ENCODE measurements around the gene DENND1A. TPM values are rescaled to one million over a fixed set of nuclear protein-coding genes. Genes with fewer than 3 reads are reported as not detected.
"Not testable (repeated sequence)": the region's sequence is repeated elsewhere in the genome, so short reads cannot be mapped to it uniquely, and the experiment has no call there.

The DENND1A gene, protein sequence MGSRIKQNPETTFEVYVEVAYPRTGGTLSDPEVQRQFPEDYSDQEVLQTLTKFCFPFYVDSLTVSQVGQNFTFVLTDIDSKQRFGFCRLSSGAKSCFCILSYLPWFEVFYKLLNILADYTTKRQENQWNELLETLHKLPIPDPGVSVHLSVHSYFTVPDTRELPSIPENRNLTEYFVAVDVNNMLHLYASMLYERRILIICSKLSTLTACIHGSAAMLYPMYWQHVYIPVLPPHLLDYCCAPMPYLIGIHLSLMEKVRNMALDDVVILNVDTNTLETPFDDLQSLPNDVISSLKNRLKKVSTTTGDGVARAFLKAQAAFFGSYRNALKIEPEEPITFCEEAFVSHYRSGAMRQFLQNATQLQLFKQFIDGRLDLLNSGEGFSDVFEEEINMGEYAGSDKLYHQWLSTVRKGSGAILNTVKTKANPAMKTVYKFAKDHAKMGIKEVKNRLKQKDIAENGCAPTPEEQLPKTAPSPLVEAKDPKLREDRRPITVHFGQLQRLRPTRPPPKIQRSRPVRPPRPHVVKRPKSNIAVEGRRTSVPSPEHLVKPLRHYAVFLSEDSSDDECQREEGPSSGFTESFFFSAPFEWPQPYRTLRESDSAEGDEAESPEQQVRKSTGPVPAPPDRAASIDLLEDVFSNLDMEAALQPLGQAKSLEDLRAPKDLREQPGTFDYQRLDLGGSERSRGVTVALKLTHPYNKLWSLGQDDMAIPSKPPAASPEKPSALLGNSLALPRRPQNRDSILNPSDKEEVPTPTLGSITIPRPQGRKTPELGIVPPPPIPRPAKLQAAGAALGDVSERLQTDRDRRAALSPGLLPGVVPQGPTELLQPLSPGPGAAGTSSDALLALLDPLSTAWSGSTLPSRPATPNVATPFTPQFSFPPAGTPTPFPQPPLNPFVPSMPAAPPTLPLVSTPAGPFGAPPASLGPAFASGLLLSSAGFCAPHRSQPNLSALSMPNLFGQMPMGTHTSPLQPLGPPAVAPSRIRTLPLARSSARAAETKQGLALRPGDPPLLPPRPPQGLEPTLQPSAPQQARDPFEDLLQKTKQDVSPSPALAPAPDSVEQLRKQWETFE
- total RNA-seq (10 to 100 TPM; 14.2 TPM), polyA plus RNA-seq (1 to 10 TPM; 1.4 to 5.6 TPM)

DNA sequence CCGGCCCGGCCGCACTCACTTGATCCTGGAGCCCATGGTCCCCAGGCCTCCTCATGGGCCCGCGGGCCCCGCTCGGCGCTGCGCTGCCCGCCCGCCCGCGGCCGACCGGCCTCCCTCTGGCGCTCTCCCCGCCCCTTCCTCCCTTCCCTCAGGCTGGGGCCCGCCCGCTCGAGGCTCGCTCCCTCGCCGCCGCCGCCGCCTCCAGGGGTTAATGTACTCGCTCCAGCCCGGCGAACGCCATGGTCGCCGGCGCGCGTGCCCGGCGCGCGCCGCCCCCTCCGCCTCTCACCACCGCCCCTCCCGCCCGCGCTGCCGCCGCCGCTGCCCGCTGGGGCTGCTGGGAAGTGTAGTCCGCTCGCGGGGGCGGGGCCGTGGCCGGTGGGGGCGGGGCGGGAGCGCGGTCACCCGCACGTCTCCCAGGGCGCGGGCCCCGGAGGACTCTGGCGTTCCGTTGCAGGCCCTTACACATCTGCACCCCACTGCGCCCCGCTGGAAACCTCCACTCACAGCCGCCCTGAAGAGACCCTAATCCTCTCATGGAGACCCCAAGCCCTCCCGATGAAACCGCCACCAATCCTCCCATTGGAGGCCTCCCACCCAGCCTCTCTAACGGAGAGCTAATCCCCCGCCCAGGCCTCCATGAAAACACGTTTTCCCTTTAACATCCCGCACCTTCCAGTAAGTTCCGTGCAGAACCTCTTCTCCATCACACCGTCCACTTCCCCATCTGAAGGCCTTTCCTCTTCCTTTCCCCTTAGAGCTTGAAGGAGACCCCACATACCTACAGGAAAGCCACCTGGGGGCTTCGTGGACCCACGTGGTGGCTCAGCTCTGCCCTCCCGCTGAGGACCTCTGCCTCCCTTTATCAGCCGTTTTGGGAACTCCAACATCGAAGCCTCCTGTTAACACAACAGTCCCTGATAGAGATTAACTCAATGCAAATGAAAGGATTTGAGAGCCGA, at the start of gene DENND1A:
DENND1A (minus strand) TSS at position 257 of the 962 bp plus-strand sequence; CDS start at position 36, 221 bp downstream.
- peak within 1 kb of the TSS; percentile 87 to 97 (median 92) for H3K4me3 Mint-ChIP-seq
- CTCF ChIA-PET (ENCODE audit: partially characterized antibody) = no interaction called here
- POLR2A ChIA-PET (ENCODE audit: partially characterized antibody) = no interaction called here
- no peaks in the 10 kb centered on the region for H3K9me3 ChIP-seq (ENCODE audit: control insufficient read depth in 1 of 2, low read length in 2 of 2)
- no peaks in the 10 kb centered on the region for H3K27me3 ChIP-seq (ENCODE audit: insufficient read depth, low read length)
- H3K27me3 Mint-ChIP-seq = peaks cover 0 to 2% of the 10 kb centered on the region in 2 donors
- H3K4me3 ChIP-seq (ENCODE audit: low read length in 2 of 2) = peak within 1 kb of the TSS; percentile 21 to 63
- intact Hi-C loops (cut with micrococcal nuclease) = loop anchor here (10.0 kb wide), 1 partner anchor 1315 kb away; the partner anchor contains the start of gene HSPA5
- peak; percentile 80 to 85 (median 84) for DNase-seq
- peaks cover 0 to 2% (median 0%) of the 10 kb centered on the region in 8 donors for H3K9me3 Mint-ChIP-seq
- H3K27ac ChIP-seq (ENCODE audit: low read depth, low read length) = peak within 1 kb of the TSS; percentile 35
- H3K4me1 ChIP-seq (ENCODE audit: insufficient read depth, low read length) = peaks cover 25% of the 10 kb centered on the region
- H3K36me3 ChIP-seq (ENCODE audit: insufficient read depth, low read length) = no peaks in the 10 kb centered on the region
- peak within 1 kb of the TSS; percentile 82 to 92 (median 88) for H3K27ac Mint-ChIP-seq
- peaks cover 25 to 32% (median 30%) of the 10 kb centered on the region in 4 donors for H3K4me1 Mint-ChIP-seq
- peaks cover 0 to 5% of the 10 kb centered on the region in 2 donors for H3K36me3 Mint-ChIP-seq

DNA sequence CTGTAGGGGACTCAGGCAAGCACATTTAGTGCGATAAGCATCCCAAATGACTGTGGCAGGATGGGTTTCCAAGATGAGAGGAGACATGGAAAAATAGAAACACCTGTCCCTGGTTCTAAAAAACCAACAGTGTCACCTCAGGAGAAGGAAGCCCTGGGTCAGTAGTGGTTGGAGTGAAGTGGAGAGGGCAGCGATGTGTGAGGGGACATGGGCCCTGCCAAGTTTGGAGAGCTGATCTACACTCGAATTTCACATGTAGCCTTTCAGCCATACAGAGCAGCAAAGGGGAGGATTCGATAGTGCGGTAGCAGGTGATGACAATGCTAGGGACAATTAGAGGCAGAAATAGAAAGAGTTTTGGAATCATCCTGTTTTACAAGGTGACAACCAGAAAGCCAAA, 49.1 kb upstream of the DENND1A start:
- Histone ChIP-seq H3K4me3 (ENCODE audit: low read length in 2 of 2) (no peak overlapping the region), H3K4me1 (ENCODE audit: insufficient read depth, low read length) (no peaks in the 10 kb centered on the region), H3K36me3 (ENCODE audit: insufficient read depth, low read length) (no peaks in the 10 kb centered on the region), H3K27me3 (ENCODE audit: insufficient read depth, low read length) (no peaks in the 10 kb centered on the region), H3K9me3 (ENCODE audit: control insufficient read depth in 1 of 2, low read length in 2 of 2) (no peaks in the 10 kb centered on the region), H3K27ac (ENCODE audit: low read depth, low read length) (no peak overlapping the region)
- Mint-ChIP-seq H3K9me3 (peaks cover 0 to 2% (median 0%) of the 10 kb centered on the region in 8 donors), H3K4me1 (no peaks in the 10 kb centered on the region), H3K27me3 (peaks cover 13 to 20% of the 10 kb centered on the region in 2 donors), H3K27ac (no peak overlapping the region), H3K4me3 (no peak overlapping the region), H3K36me3 (no peaks in the 10 kb centered on the region)
- DNase-seq = no peak
- ChIA-PET CTCF (ENCODE audit: partially characterized antibody) (no interaction called here), POLR2A (ENCODE audit: partially characterized antibody) (no interaction called here)
- intact Hi-C loops (cut with micrococcal nuclease) = no loop called here

DNA sequence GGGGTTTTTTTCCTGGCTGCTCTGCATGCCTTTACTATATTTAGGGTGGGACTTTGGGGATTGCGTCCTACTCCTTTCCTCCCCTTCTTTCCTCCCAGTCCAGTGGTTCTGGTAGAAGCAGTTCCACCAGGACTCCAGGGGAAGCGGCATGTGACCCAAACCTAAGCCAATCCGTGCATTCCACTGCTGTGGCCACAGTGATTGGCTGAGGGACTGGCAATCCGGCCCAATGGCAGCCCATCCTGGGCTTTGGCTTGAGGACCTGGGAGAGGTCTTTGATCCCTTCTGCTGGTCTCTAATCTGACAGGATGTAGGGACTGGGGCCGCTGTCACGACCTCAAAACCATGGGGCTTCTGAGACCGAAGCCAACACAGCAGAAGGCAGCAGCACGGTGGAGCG, 46.7 kb upstream of the DENND1A start:
- intact Hi-C loops (cut with micrococcal nuclease); H3K4me3 Mint-ChIP-seq; H3K9me3 ChIP-seq (ENCODE audit: control insufficient read depth in 1 of 2, low read length in 2 of 2); H3K36me3 ChIP-seq (ENCODE audit: insufficient read depth, low read length); POLR2A ChIA-PET (ENCODE audit: partially characterized antibody); H3K36me3 Mint-ChIP-seq; H3K4me1 Mint-ChIP-seq; DNase-seq; H3K4me1 ChIP-seq (ENCODE audit: insufficient read depth, low read length); H3K4me3 ChIP-seq (ENCODE audit: low read length in 2 of 2); H3K27me3 ChIP-seq (ENCODE audit: insufficient read depth, low read length); CTCF ChIA-PET (ENCODE audit: partially characterized antibody); H3K27ac Mint-ChIP-seq; H3K27ac ChIP-seq (ENCODE audit: low read depth, low read length); H3K9me3 Mint-ChIP-seq: not testable (repeated sequence)
- H3K27me3 Mint-ChIP-seq = peaks cover 13 to 18% of the 10 kb centered on the region in 2 donors

DNA sequence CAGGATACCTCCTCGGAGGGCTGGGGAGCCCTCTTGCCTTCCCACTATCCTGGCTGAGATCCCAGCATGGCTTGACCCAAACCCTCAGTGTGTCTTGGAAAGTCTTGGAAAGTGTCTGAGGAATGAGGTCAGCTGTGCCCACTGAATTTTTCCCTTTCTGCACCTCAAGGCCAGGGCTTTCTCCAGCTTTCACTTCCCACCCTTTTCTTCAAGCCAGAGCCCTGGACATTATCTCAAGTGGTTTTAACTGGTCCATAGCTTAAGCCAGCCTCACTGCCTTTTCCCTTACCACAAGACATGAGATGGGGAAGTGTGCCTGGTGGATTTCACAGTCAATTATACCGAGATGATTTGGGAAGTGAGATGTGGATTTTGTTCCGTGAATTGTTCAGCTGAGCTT, 45.9 kb upstream of the DENND1A start:
- POLR2A ChIA-PET (ENCODE audit: partially characterized antibody) = no interaction called here
- no peak overlapping the region for H3K4me3 ChIP-seq (ENCODE audit: low read length in 2 of 2)
- no peak overlapping the region for H3K4me3 Mint-ChIP-seq
- no peaks in the 10 kb centered on the region for H3K4me1 ChIP-seq (ENCODE audit: insufficient read depth, low read length)
- CTCF ChIA-PET (ENCODE audit: partially characterized antibody) = no interaction called here
- peaks cover 13 to 15% of the 10 kb centered on the region in 2 donors for H3K27me3 Mint-ChIP-seq
- H3K27ac Mint-ChIP-seq = no peak overlapping the region
- no peak for DNase-seq
- no peaks in the 10 kb centered on the region for H3K36me3 ChIP-seq (ENCODE audit: insufficient read depth, low read length)
- no peak overlapping the region for H3K27ac ChIP-seq (ENCODE audit: low read depth, low read length)
- H3K9me3 ChIP-seq (ENCODE audit: control insufficient read depth in 1 of 2, low read length in 2 of 2) = no peaks in the 10 kb centered on the region
- H3K9me3 Mint-ChIP-seq = peaks cover 0 to 2% (median 0%) of the 10 kb centered on the region in 8 donors
- H3K36me3 Mint-ChIP-seq = no peaks in the 10 kb centered on the region
- no peaks in the 10 kb centered on the region for H3K4me1 Mint-ChIP-seq
- no peaks in the 10 kb centered on the region for H3K27me3 ChIP-seq (ENCODE audit: insufficient read depth, low read length)
- intact Hi-C loops (cut with micrococcal nuclease) = no loop called here

DNA sequence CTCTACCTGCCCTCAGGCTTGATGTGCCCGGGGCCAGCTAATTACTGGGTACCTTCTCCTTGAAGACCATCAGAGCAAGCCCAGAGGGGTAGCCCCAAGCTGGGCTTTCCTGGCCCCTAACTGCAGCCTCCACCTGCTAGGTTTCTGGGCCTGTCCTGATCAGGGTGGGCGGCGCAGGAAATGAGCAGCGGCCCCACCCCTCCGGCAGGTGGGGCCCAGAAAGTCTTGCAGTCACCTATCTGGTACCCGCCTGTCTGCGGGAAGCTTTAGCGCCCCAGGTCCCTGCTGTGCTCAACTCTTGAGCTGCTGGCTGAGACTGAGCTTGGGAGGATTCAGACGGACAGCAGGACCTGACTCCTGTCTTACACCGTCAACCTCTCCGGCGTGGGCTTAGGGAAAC, 44.5 kb upstream of the DENND1A start:
- intact Hi-C loops (cut with micrococcal nuclease) = no loop called here
- Mint-ChIP-seq H3K27ac (no peak overlapping the region), H3K4me3 (no peak overlapping the region), H3K4me1 (no peaks in the 10 kb centered on the region), H3K36me3 (no peaks in the 10 kb centered on the region), H3K27me3 (peaks cover 9 to 16% of the 10 kb centered on the region in 2 donors), H3K9me3 (peaks cover 0 to 2% (median 0%) of the 10 kb centered on the region in 8 donors)
- no peaks in the 10 kb centered on the region for H3K27me3 ChIP-seq (ENCODE audit: insufficient read depth, low read length)
- no peaks in the 10 kb centered on the region for H3K36me3 ChIP-seq (ENCODE audit: insufficient read depth, low read length)
- no peak for DNase-seq
- ChIA-PET CTCF (ENCODE audit: partially characterized antibody) (interaction anchor here (0.7 kb wide), 1 partner anchor 152 kb away, joined by 3 read pairs; no protein-coding TSS in a partner anchor), POLR2A (ENCODE audit: partially characterized antibody) (interaction anchor here (0.6 kb wide), 1 partner anchor 335 kb away, joined by 5 read pairs; no protein-coding TSS in a partner anchor)
- no peak overlapping the region for H3K27ac ChIP-seq (ENCODE audit: low read depth, low read length)
- no peak overlapping the region for H3K4me3 ChIP-seq (ENCODE audit: low read length in 2 of 2)
- H3K9me3 ChIP-seq (ENCODE audit: control insufficient read depth in 1 of 2, low read length in 2 of 2) = no peaks in the 10 kb centered on the region
- no peaks in the 10 kb centered on the region for H3K4me1 ChIP-seq (ENCODE audit: insufficient read depth, low read length)

DNA sequence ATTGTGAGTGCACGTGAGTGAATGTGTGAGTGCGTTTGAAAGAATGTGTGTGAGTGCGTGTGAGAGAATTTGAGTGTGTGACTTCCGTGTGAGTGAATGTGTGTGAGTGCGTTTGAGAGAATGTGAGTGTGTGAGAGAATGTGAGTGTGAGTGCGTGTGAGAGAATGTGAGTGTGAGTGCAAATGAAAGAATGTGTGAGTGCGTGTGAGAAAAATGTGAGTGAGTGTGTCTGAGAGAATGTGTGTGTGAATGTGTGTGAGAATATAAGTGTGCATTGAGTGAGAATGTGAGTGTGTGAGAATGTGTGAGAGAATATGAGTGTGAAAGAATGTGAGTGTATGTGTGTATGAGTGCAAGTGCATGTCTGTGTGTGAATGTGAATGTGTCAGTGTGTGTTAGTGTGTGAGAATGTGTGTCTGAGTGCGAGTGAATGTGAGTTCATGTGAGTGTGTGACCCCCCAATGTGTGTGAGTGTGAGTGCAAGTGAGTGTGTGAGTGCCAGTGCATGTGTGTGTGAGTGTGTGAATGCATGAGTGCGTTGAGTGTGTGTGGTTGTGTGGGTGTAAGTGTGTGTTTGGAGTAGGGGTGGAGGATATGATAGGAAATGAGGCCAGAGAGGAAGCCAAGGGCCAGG, 43.8 kb upstream of the DENND1A start:
- no peak overlapping the region for H3K4me3 Mint-ChIP-seq
- Histone ChIP-seq H3K9me3 (ENCODE audit: control insufficient read depth in 1 of 2, low read length in 2 of 2) (no peaks in the 10 kb centered on the region), H3K4me3 (ENCODE audit: low read length in 2 of 2) (no peak overlapping the region), H3K36me3 (ENCODE audit: insufficient read depth, low read length) (no peaks in the 10 kb centered on the region), H3K27me3 (ENCODE audit: insufficient read depth, low read length) (no peaks in the 10 kb centered on the region), H3K27ac (ENCODE audit: low read depth, low read length) (no peak overlapping the region), H3K4me1 (ENCODE audit: insufficient read depth, low read length) (no peaks in the 10 kb centered on the region)
- ChIA-PET CTCF (ENCODE audit: partially characterized antibody) (no interaction called here), POLR2A (ENCODE audit: partially characterized antibody) (no interaction called here)
- H3K36me3 Mint-ChIP-seq = no peaks in the 10 kb centered on the region
- H3K27me3 Mint-ChIP-seq = peaks cover 3 to 8% of the 10 kb centered on the region in 2 donors
- intact Hi-C loops (cut with micrococcal nuclease) = no loop called here
- DNase-seq = no peak
- H3K4me1 Mint-ChIP-seq = no peaks in the 10 kb centered on the region
- no peaks in the 10 kb centered on the region for H3K9me3 Mint-ChIP-seq
- no peak overlapping the region for H3K27ac Mint-ChIP-seq
